ENCODE measurements around the gene LNPK.

DNA sequence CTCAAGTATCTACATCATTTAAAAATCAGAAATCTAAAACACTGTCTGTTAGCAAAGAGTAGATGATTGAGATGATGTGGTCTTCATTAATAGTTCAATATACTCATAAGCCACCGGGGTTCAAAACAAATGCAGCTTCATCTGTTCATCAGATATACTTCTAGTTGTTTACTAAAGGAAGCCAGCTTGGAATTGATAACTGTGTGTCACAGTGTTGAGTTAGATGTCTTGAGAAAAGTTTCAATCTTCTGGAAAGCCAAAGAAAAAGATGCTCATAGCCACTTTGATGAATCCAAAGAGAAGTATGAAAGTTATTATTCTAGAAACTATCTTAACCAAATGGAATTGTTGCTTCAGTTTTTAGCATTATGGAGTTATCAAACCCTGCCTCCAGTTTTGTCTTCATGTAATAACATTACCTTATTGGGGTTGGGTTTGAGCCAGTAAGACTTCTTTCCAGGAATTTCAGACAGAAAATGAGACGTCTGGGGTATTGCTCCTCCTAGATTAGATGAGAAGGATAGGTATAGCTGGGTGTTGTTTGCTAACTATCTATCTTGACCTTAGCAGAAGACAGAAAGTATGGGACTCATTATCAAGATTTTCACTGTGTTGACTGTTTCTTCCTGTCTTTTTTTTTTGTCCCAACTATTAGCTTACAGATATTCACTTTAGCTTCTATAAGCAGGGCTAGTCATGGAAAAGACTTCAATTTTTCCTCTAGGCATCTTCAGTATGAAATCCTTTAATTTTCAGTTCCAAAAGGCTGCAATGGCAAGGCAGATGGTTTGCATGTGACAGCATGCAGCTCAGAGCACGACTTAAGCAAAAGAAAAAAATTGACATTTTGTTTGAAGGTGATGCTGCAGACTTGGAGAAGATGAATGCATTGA lies 66.5 kb downstream of the LNPK start:
- no peak for TF ChIP-seq TAF1 (IDR thresholded peaks at IDR 0.05; ENCODE audit: low read depth, low read length)
- no peak for TF ChIP-seq POLR2AphosphoS5 (IDR thresholded peaks at IDR 0.05; ENCODE audit: low read depth, low read length)
- no peak for TF ChIP-seq POLR2A (IDR thresholded peaks at IDR 0.05; ENCODE audit: low read depth, low read length)
- TF ChIP-seq PAX5 (IDR thresholded peaks at IDR 0.05; ENCODE audit: insufficient read depth, low read length, severe bottlenecking) = no peak
